Ovary (tissue), 3 donors: ENCODE results near the gene TAOK1.

ENCODE experiments used
- CTCF ChIP-seq, 3 donors: fragments of 450-650 bp in 2 of 3; fragments of 200-600 bp in 1 of 3; IDR thresholded peaks; one replicate each; pipeline versions ENCODE4 v1.5.1 to v1.8.0; 2016 to 2022; ENCODE audit warnings: antibody characterized with exemption in 3 of 3, mild to moderate bottlenecking in 1 of 3
- EP300 ChIP-seq: sonication (generic); formaldehyde crosslinking; IDR thresholded peaks from one replicate; pipeline ENCODE4 v1.6.1; 2017; ENCODE audit warnings: antibody characterized with exemption
- POLR2A ChIP-seq: fragments of 450-650 bp; IDR thresholded peaks from one replicate; pipeline ENCODE4 v1.6.1; 2017; ENCODE audit warnings: antibody characterized with exemption, mild to moderate bottlenecking, moderate library complexity
- donor health status: DM: no; HTN: no; CAD: no.

- TF ChIP-seq CTCF (IDR thresholded peaks at IDR 0.05) (no peak), POLR2A (no peak), EP300 (no peak)
Measured at GRCh38 chr17:29563816-29564215, 173.7 kb downstream of the TAOK1 start.
